ENCODE measurements around the gene OR1C1.

GRCh38 chr1:247749870-247750269 lies 10.5 kb downstream of the OR1C1 start:
- TF ChIP-seq, protein P1, sequence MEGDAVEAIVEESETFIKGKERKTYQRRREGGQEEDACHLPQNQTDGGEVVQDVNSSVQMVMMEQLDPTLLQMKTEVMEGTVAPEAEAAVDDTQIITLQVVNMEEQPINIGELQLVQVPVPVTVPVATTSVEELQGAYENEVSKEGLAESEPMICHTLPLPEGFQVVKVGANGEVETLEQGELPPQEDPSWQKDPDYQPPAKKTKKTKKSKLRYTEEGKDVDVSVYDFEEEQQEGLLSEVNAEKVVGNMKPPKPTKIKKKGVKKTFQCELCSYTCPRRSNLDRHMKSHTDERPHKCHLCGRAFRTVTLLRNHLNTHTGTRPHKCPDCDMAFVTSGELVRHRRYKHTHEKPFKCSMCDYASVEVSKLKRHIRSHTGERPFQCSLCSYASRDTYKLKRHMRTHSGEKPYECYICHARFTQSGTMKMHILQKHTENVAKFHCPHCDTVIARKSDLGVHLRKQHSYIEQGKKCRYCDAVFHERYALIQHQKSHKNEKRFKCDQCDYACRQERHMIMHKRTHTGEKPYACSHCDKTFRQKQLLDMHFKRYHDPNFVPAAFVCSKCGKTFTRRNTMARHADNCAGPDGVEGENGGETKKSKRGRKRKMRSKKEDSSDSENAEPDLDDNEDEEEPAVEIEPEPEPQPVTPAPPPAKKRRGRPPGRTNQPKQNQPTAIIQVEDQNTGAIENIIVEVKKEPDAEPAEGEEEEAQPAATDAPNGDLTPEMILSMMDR (IDR thresholded peaks at IDR 0.05; ENCODE audit: low read length), result no peak
- no peak for TF ChIP-seq EZH2 (optimal IDR thresholded peaks at IDR 0.05; ENCODE audit: low read depth, low read length)
